Endodermal cell (in vitro differentiated cells): Measurements from ENCODE around the gene THY1. TPM values are rescaled to one million over a fixed set of nuclear protein-coding genes. Genes with fewer than 3 reads are reported as not detected.
"Not testable (repeated sequence)": the region's sequence is repeated elsewhere in the genome, so short reads cannot be mapped to it uniquely, and the experiment has no call there.

ENCODE experiments used
- DNase-seq: peaks from one replicate; pipeline ENCODE4 v3.0.0-alpha.2; 2017
- H3K27ac ChIP-seq: 2 replicates; pipeline ENCODE4 v1.5.1; 2013; ENCODE audit warnings: mild to moderate bottlenecking, low read depth, low read length, moderate library complexity
- H3K27me3 ChIP-seq: 2 replicates; pipeline ENCODE4 v1.6.1; 2013; ENCODE audit warnings: mild to moderate bottlenecking, low read length, moderate library complexity; ENCODE audit not compliant: insufficient read depth, control insufficient read depth, poor library complexity, severe bottlenecking
- H3K36me3 ChIP-seq: 2 replicates; pipeline ENCODE4 v1.7.0; 2013; ENCODE audit warnings: mild to moderate bottlenecking, low read length, moderate library complexity; ENCODE audit not compliant: control insufficient read depth, insufficient read depth
- H3K4me1 ChIP-seq: one replicate; pipeline ENCODE4 v1.7.0; 2013; ENCODE audit warnings: low read length; ENCODE audit not compliant: control insufficient read depth, insufficient read depth
- H3K4me3 ChIP-seq: 2 replicates; pipeline ENCODE4 v1.5.1; 2013; ENCODE audit warnings: mild to moderate bottlenecking, low read length, moderate library complexity
- H3K9ac ChIP-seq: 2 replicates; pipeline ENCODE4 v1.6.1; 2013; ENCODE audit warnings: mild to moderate bottlenecking, low read length, moderate library complexity; ENCODE audit not compliant: poor library complexity, severe bottlenecking; ENCODE audit errors: extremely low read depth
- H3K9me3 ChIP-seq: 2 replicates; pipeline ENCODE4 v1.6.1; 2013; ENCODE audit warnings: mild to moderate bottlenecking, low read length, moderate library complexity; ENCODE audit not compliant: control insufficient read depth
- H3K27ac Mint-ChIP-seq: 2 replicates; pipeline ENCODE4 v1.8.0; 2020; ENCODE audit warnings: mixed read lengths
- H3K27me3 Mint-ChIP-seq: 2 replicates; pipeline ENCODE4 v1.8.0; 2021; ENCODE audit warnings: mild to moderate bottlenecking, mixed read lengths; ENCODE audit not compliant: insufficient read depth
- H3K36me3 Mint-ChIP-seq: 2 replicates; pipeline ENCODE4 v1.8.0; 2020; ENCODE audit warnings: low read depth, mixed read lengths
- H3K4me1 Mint-ChIP-seq: 2 replicates; pipeline ENCODE4 v1.8.0; 2020; ENCODE audit warnings: mixed read lengths
- H3K4me3 Mint-ChIP-seq: 2 replicates; pipeline ENCODE4 v1.8.0; 2020; ENCODE audit warnings: mild to moderate bottlenecking, moderate library complexity, mixed read lengths
- H3K9me3 Mint-ChIP-seq: 2 replicates; pipeline ENCODE4 v1.8.0; 2020; ENCODE audit warnings: mild to moderate bottlenecking, mixed read lengths
- WGBS, 2 experiments: methylation state at CpG; one replicate each; pipeline versions ENCODE4 v1.1.5 to v1.1.7; 2013; ENCODE audit warnings: missing lambda C conversion rate in 2 of 2, mixed read lengths in 1 of 2; ENCODE audit not compliant: insufficient coverage in 1 of 2, insufficient read length in 1 of 2; 5-methylcytosine and 5-hydroxymethylcytosine counted together
- total RNA-seq, 2 donors: library from RNA; stranded (reverse); fragmentation: NEBNext Ultra II Directional in 1 of 2; extraction: Animal tissue kit (Norgen Biotek cat#: 25700) in 1 of 2; gene quantifications; 2 replicates in 1 of 2; 3 replicates in 1 of 2; pipeline ENCODE4 v1.2.1, GENCODE V29; 2021
- TF ChIP-seq, protein P1 (sequence below): fragments of 200-600 bp; sonication (generic); conservative IDR thresholded peaks from 2 replicates; pipeline ENCODE4 v1.5.0; 2021; ENCODE audit warnings: antibody characterized with exemption, mild to moderate bottlenecking

Gene THY1
- total RNA-seq, 2 donors from 2014 or later: 19.3 to 36.1 TPM

DNA sequence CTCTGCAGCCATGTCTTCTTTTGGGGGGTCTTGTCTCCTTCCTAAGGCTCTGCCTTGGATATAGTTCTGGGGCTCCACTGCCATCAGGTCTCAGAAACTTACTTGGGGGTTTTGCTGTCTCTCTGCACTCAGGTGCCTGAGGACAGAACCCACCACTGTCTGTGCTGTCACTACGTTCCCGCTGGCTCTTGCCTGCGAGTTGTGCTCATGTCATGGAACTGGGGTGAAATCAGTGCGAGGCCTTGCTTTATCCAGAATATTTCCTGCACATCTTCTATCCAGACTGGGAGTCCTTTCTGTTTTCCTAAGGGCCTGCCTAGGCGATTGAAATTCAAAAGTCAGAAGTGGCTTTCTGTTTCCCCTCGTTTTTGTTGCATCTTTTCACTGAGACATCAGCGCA is 34.9 kb downstream of the THY1 start:
- DNase-seq: no peak
- TF ChIP-seq, protein P1, sequence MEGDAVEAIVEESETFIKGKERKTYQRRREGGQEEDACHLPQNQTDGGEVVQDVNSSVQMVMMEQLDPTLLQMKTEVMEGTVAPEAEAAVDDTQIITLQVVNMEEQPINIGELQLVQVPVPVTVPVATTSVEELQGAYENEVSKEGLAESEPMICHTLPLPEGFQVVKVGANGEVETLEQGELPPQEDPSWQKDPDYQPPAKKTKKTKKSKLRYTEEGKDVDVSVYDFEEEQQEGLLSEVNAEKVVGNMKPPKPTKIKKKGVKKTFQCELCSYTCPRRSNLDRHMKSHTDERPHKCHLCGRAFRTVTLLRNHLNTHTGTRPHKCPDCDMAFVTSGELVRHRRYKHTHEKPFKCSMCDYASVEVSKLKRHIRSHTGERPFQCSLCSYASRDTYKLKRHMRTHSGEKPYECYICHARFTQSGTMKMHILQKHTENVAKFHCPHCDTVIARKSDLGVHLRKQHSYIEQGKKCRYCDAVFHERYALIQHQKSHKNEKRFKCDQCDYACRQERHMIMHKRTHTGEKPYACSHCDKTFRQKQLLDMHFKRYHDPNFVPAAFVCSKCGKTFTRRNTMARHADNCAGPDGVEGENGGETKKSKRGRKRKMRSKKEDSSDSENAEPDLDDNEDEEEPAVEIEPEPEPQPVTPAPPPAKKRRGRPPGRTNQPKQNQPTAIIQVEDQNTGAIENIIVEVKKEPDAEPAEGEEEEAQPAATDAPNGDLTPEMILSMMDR: no peak
- Mint-ChIP-seq H3K27ac (no peak overlapping the region), H3K9me3 (no peaks in the 10 kb centered on the region), H3K36me3 (no peaks in the 10 kb centered on the region), H3K4me1 (peaks cover 5% of the 10 kb centered on the region), H3K4me3 (no peak overlapping the region), H3K27me3 (peaks cover 4% of the 10 kb centered on the region)
- Histone ChIP-seq H3K4me1 (no peaks in the 10 kb centered on the region), H3K4me3 (no peak overlapping the region), H3K9me3 (no peaks in the 10 kb centered on the region), H3K9ac (no peak overlapping the region), H3K36me3 (no peaks in the 10 kb centered on the region), H3K27me3 (no peaks in the 10 kb centered on the region), H3K27ac (no peak overlapping the region)
- WGBS, 2 experiments: 86 to 92% methylated on average over 5 to 7 of the region's 7 CpGs

DNA sequence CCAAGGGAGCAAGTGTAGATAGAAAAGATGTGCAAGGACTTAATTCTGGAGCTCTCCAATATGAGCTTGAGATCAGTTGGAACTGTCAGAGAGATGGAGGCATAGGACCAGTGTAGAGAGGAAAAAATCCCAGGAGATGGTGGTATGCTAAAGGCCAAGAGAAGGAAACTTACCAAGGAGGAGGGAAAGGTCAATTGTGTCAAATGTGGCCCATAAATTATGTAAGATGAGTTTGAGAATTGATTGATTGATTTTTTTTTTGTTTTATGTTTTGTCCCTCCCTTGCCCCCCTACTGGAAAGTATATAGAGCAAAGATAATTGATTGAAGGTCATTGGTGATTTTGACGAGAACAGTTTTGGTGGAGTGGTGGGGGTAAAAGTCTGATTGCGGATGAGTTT is 38.6 kb downstream of the THY1 start:
- Mint-ChIP-seq H3K27me3 (peaks cover 4% of the 10 kb centered on the region), H3K4me3 (no peak overlapping the region), H3K4me1 (peaks cover 16% of the 10 kb centered on the region), H3K9me3 (no peaks in the 10 kb centered on the region), H3K27ac (no peak overlapping the region), H3K36me3 (no peaks in the 10 kb centered on the region)
- Histone ChIP-seq H3K4me3 (no peak overlapping the region), H3K9ac (no peak overlapping the region), H3K36me3 (no peaks in the 10 kb centered on the region), H3K9me3 (no peaks in the 10 kb centered on the region), H3K27me3 (no peaks in the 10 kb centered on the region), H3K27ac (no peak overlapping the region), H3K4me1 (peaks cover 10% of the 10 kb centered on the region)
- no peak for DNase-seq
- WGBS, 2 experiments: 91 to 95% methylated on average over 2 of the region's 2 CpGs
- TF ChIP-seq, protein P1: no peak

DNA sequence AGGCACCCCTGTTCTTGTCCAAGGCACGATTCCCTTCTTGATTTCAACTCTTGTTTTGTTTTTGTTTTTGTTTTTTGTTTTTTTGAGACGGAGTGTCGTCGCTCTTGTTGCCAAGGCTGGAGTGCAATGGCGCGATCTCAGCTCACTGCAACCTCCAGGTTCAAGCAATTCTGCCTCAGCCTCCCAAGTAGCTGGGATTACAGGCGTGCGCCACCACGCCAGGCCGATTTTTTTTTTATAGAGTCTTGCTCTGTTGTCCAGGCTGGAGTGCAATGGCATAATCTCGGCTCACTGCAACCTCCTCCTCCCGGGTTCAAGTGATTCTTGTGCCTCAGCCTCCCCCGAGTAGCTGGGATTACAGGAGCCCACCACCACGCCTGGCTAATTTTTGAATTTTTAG is 40.5 kb downstream of the THY1 start:
- not testable (repeated sequence) for H3K27me3 Mint-ChIP-seq, H3K27ac Mint-ChIP-seq

DNA sequence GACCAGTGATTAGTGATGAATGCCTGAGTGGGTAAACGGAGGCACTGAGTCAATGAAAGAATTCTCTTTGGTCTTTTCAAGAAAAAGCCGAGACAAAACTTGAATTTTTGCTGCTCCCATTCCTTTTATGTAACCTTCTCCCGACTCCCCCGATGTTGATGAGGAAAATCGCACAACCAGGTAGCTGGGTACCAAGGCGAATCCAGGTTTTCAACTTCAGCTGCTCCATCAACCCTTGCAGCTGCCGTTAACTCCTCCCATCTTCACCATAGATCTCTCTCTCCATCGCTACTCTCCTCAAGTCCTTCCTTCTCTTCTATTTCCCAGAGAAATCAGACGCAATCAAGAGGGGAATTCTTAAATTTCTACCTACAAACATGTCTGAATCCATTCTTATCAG is 40.9 kb downstream of the THY1 start:
- Mint-ChIP-seq H3K4me3 (no peak overlapping the region), H3K27me3 (peaks cover 2% of the 10 kb centered on the region), H3K9me3 (no peaks in the 10 kb centered on the region), H3K4me1 (peaks cover 31% of the 10 kb centered on the region), H3K36me3 (no peaks in the 10 kb centered on the region), H3K27ac (no peak overlapping the region)
- Histone ChIP-seq H3K9me3 (no peaks in the 10 kb centered on the region), H3K9ac (peak overlapping the region; percentile 49), H3K27me3 (no peaks in the 10 kb centered on the region), H3K27ac (no peak overlapping the region), H3K36me3 (no peaks in the 10 kb centered on the region), H3K4me1 (peaks cover 22% of the 10 kb centered on the region), H3K4me3 (peak overlapping the region; percentile 83)
- DNase-seq: no peak
- TF ChIP-seq, protein P1: no peak
- 26 to 27% methylated on average over 8 to 9 of the region's 9 CpGs for WGBS, 2 experiments

More for the DNA sequence above, 40.5 kb downstream of the THY1 start:
- peaks cover 18% of the 10 kb centered on the region for H3K4me1 ChIP-seq
- H3K9me3 ChIP-seq, H3K4me3 ChIP-seq, H3K36me3 Mint-ChIP-seq, H3K27me3 ChIP-seq, DNase-seq, H3K36me3 ChIP-seq, H3K9ac ChIP-seq, H3K9me3 Mint-ChIP-seq, H3K27ac ChIP-seq, H3K4me3 Mint-ChIP-seq: not testable (repeated sequence)
- peaks cover 26% of the 10 kb centered on the region for H3K4me1 Mint-ChIP-seq
- 91 to 92% methylated on average over 13 to 14 of the region's 14 CpGs for WGBS, 2 experiments
